NCI-H82 (cell line): ENCODE results near the gene NAA35.
"Not testable (repeated sequence)": the region's sequence is repeated elsewhere in the genome, so short reads cannot be mapped to it uniquely, and the experiment has no call there.

Experiments used
- DNase-seq: peaks from one replicate; lab custom pipeline; 2025; lab: John Stamatoyannopoulos, UW

Gene NAA35

GRCh38 chr9:85940832-85941621 is at the start of gene NAA35:
TSS of gene NAA35 (plus strand) at chr9:85941146. CDS start at chr9:85942160, 1,014 bp downstream.
- DNase-seq, result peak; percentile 99

DNA sequence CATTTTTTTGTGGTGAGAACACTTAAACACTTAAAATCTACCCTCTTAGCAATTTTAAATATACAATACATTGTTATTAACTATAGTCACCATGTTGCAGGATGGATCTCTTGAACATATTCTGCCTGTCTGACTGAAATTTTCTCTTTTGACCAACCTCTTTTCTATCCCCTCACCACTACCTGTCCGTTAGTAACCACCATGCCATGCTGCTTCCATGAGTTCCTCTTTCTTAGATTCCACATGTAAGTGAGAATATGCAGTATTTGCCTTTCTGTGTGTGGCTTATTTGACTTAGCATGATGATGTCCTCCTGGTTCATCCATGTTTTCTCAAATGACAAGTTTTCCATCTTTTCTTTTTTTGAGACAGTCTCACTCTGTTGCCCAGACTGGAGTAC is 48.5 kb upstream of the NAA35 start:
- DNase-seq, result no peak

DNA sequence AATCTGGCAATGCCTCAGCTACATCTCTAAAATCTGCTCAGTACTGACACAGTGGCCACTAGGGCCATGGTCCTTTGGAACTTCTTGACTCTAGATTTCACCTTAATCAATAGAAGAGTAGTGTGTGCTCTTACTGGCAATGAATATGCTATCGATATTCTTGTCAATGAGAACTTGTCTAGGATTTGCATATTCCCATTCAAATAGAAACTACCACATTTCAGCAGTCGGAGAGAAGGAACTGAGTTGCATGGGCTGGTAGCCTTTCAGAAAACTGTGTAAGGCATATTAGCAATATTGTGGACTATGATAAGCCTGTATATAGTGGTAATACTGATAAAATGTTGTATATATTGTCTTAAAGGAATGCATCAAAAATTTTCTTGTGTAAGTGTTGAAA is 45.3 kb upstream of the NAA35 start:
- DNase-seq, result no peak

- no peak for DNase-seq
Observed at GRCh38 chr9:85897848-85898247, 43.1 kb upstream of the NAA35 start.

DNA sequence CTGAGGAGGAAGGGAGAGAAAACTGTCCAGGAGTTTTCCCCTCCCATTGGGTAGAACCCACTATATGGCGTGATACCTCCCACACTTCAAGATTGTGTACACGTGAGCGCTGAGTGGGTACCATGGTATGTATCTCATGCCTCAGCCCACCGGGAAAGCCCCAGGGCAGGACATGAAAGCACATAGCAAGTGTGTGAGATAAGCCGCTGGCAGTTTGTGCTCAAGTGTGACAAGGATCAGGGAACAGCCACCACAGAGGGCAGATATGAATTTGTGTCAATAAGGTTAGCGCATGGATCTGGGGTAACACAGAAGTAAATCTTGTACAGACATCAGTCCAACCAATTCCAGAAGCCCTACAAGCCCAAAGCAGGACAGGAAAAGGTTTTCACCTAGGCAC is 42.6 kb upstream of the NAA35 start:
- DNase-seq, result no peak

DNA sequence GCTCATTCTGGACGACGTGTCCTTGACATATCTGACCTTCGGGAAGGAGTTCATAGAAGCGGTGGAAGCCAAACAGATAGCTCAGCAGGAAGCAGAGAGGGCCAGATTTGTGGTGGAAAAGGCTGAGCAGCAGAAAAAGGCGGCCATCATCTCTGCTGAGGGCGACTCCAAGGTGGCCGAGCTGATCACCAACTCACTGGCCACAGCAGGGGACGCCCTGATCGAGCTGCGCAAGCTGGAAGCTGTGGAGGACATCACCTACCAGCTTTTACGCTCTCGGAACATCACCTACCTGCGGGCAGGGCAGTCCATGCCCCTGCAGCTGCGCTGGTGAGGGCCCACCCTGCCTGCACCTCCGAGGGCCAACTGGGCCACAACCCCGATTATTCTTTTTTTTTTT is 41.6 kb upstream of the NAA35 start:
- DNase-seq, result no peak

DNA sequence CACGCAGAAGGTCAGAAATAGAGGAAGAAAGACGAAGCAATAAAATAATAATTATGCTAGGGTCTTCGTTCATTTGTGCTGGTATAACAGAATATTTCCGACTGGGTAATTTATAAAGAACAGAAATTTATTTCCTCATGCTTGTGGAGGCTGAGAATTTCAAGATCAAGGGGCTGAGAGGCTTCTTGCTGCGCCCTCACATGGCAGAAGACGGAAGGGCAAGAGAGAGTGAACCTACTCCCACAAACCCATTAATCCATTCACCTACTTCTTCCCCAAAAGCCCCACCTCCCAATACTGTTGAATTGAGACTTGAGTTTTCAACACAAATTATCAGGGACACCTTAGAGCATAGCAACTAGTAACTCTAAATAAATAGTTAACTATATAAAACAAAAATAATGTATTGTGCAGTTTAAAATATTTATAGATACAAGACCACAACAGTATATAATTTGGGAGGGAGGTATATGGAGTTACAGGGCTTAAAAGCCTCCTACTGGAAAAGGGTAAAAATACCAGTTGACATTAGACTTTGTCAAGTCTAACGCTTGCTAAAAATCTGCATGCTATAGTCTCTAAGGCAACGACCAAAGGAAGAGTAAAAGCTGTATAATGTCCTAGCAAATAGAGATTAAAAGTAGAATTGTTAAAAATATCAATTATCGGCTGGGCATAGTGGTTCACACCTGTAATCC is 40.3 kb upstream of the NAA35 start:
- DNase-seq, result peak; percentile 51

GRCh38 chr9:85904975-85905374 is 36.0 kb upstream of the NAA35 start:
- DNase-seq, result no peak

GRCh38 chr9:85905957-85906356 is 35.0 kb upstream of the NAA35 start:
- no peak for DNase-seq

GRCh38 chr9:85909390-85909789 is 31.6 kb upstream of the NAA35 start:
- peak; percentile 27 for DNase-seq

- no peak for DNase-seq
Observed at GRCh38 chr9:85914108-85914507, 26.8 kb upstream of the NAA35 start.

- DNase-seq, result no peak
Observed at GRCh38 chr9:85917756-85918155, 23.2 kb upstream of the NAA35 start.

DNA sequence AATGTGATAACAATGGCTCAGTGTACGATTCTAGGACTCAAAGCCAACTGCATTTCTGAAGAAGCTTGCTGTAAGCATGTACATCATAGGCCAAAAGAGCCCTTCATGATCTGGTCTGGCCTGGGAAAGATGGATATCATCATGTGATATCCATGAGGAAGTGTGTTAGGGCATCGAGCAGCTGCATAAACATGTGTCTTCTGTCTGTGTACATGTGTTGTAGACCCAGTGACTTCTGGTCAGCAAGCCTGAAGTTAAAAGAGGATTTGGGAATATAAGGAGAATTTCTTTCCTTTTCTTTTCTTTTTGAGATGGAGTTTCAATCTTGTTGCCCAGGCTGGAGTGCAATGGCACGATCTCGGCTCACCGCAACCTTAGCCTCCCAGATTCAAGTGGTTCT is 15.5 kb upstream of the NAA35 start:
- DNase-seq, result no peak

- DNase-seq, result no peak
Observed at GRCh38 chr9:85927076-85927475, 13.9 kb upstream of the NAA35 start.

- DNase-seq, result no peak
Observed at GRCh38 chr9:85931495-85931894, 9.5 kb upstream of the NAA35 start.

GRCh38 chr9:85935950-85936349 is 5.0 kb upstream of the NAA35 start:
- not testable (repeated sequence) for DNase-seq

DNA sequence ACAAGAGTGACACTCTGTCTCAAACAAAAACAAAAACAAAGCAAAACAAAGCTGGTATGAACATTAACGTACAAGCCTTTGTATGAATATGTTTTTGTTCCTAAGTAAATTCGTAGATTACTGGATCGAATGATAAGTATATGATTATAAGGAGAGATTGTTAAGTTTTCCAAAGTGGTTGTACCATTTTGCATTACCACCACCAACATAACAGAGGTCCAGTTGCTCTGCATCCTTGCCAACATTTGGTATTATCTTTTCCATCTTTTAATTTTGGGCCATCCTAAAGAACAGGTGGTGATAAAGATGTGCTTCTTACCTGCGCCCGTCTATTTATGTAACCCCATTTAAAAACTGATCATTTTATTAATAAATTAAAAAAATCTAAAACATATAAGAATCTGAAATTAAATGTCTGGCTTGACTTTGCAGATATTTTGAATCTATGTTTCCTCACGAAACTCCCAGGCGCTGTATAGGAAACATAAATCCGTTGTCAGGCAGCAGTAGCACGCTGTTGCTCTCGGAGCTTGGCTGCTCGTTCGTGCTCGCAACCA is 593 bp upstream of the NAA35 start:
- DNase-seq, result no peak

GRCh38 chr9:85941622-85941940 is 635 bp downstream of the NAA35 start:
- DNase-seq, result peak; percentile 36

GRCh38 chr9:85941966-85942912 is 1.3 kb downstream of the NAA35 start:
- DNase-seq, result no peak

DNA sequence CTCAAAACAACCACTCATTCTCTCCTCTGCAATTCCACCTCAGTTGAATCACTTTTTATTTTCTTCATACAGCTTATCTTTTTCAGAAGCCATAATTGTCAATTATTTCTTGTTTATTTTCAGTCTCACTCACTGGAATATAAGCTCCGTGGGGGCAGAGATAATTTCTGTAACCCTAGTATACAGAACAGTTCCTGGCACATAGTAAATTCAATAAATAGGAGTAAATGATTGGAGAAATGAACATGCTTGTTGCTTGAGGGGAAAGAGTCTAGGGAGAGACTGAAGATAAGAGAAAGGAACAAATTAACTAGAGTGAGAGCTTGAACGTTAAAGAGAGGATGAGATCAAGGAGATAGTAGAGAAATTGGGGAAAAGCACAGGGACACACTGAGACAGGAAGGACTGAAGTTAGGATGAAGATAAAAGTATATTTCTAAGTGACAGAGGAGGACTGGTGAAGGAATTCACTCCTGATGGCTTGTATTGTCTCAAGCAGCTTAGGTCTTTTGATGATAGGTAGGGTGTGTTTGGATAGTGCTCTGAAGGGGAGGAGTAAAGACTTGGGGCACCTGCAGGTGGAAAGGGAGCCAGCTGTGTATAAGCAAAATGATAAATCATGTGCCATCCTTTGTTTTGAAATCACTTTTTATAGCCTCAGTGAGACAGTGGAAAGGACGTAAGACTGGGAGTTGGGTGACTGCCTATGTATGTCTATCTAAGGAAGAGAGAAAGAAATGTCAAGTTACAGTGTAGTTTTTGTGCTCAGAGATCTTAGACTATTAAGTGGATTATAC is 2.2 kb downstream of the NAA35 start:
- no peak for DNase-seq

- DNase-seq, result no peak
Observed at GRCh38 chr9:85943757-85944430, 2.9 kb downstream of the NAA35 start.
